ENCODE data around the gene SCRT2.

SCRT2 gene

DNA sequence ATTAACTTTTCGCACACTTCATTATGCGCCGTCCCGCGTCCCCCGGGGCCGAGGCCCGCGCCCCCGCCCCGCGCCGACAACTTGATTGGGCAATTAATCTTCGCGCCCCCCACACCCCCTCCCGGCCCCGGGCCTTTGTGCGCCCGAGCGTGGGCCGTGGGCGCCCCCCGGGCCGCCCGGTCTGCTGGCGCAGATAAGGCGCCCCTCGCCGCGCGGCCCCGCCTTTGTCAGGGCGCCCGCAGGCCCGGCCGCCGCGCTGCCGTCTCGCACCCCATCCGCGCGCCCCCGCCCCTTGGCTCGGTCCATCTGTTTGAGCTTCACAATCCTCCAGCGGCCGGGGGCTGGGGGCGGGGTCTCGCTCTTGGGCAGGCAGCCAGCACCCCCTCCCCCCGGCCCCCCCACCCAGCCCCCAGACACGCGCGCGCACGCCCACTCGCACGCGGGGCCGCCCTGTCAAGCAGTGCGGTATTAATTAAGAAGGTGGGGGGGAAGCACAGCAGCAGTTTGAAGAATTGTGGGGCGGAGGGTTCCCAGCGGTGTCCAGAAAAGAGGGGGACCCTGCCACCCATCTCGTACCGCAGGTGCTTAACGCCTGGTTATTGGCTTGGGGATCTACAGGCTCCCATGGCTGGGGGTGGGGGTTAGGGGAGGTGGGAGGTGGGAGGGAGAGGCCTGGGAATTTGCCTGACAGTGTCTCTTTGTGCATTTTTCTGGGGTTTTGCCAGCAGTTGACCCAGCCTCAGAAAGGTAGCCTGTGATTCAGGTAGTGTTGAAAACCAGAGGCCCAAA lies 34.6 kb upstream of the SCRT2 start:
- no peaks in the 10 kb centered on the region for H3K36me3 ChIP-seq (ENCODE audit: insufficient read depth)
- 0 out of 2 replicates have a peak, but pooled peaks cover 2% of the 10 kb centered on the region for H3K27me3 ChIP-seq (ENCODE audit: insufficient read depth, low read depth)
- H3K4me3 ChIP-seq (IDR thresholded peaks at IDR 0.05; ENCODE audit: insufficient read depth, low read depth, low read length), result no peak overlapping the region
- no peaks in the 10 kb centered on the region for H3K79me2 ChIP-seq (ENCODE audit: insufficient read depth, low read depth)
- H4K20me1 ChIP-seq (ENCODE audit: insufficient read depth), result no peaks in the 10 kb centered on the region
- H3K27ac ChIP-seq, result no peak overlapping the region
- no peak overlapping the region for H2AFZ ChIP-seq (ENCODE audit: low read depth)
- H3K4me2 ChIP-seq, result no peak overlapping the region
- TF ChIP-seq, protein P1, sequence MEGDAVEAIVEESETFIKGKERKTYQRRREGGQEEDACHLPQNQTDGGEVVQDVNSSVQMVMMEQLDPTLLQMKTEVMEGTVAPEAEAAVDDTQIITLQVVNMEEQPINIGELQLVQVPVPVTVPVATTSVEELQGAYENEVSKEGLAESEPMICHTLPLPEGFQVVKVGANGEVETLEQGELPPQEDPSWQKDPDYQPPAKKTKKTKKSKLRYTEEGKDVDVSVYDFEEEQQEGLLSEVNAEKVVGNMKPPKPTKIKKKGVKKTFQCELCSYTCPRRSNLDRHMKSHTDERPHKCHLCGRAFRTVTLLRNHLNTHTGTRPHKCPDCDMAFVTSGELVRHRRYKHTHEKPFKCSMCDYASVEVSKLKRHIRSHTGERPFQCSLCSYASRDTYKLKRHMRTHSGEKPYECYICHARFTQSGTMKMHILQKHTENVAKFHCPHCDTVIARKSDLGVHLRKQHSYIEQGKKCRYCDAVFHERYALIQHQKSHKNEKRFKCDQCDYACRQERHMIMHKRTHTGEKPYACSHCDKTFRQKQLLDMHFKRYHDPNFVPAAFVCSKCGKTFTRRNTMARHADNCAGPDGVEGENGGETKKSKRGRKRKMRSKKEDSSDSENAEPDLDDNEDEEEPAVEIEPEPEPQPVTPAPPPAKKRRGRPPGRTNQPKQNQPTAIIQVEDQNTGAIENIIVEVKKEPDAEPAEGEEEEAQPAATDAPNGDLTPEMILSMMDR (conservative IDR thresholded peaks at IDR 0.05; ENCODE audit: low read depth, low read length), result no peak
- no peak overlapping the region for H3K9ac ChIP-seq
- no peaks in the 10 kb centered on the region for H3K4me1 ChIP-seq (ENCODE audit: low read depth, poor library complexity, severe bottlenecking)

DNA sequence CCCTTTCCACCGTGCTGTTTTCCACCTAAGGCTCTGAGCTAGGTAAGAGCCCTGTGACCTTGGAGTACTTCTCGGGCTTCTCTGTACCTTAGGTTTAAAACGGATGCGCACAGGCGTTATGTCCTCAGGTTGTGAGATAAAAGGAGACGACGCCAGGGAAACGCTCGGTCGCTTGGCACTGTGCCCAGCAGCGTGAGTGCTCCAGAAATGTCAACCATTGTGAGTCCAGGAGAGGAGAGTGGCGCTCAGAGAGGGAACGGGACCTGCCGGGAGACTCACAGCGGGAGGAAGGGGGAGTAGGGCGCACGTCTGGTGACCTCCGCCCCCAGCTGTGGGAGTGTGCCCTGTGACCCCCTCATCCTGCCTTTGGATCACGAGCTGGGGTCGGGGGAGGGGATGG lies 33.8 kb upstream of the SCRT2 start:
- TF ChIP-seq, protein P1 (conservative IDR thresholded peaks at IDR 0.05; ENCODE audit: low read depth, low read length), result no peak
- no peaks in the 10 kb centered on the region for H3K36me3 ChIP-seq (ENCODE audit: insufficient read depth)
- H4K20me1 ChIP-seq (ENCODE audit: insufficient read depth), result no peaks in the 10 kb centered on the region
- H3K4me2 ChIP-seq, result no peak overlapping the region
- H3K27ac ChIP-seq, result no peak overlapping the region
- no peak overlapping the region for H3K9ac ChIP-seq
- no peak overlapping the region for H2AFZ ChIP-seq (ENCODE audit: low read depth)
- H3K4me3 ChIP-seq (IDR thresholded peaks at IDR 0.05; ENCODE audit: insufficient read depth, low read depth, low read length), result no peak overlapping the region
- no peaks in the 10 kb centered on the region for H3K4me1 ChIP-seq (ENCODE audit: low read depth, poor library complexity, severe bottlenecking)
- H3K27me3 ChIP-seq (ENCODE audit: insufficient read depth, low read depth), result no peaks in the 10 kb centered on the region
- no peaks in the 10 kb centered on the region for H3K79me2 ChIP-seq (ENCODE audit: insufficient read depth, low read depth)

DNA sequence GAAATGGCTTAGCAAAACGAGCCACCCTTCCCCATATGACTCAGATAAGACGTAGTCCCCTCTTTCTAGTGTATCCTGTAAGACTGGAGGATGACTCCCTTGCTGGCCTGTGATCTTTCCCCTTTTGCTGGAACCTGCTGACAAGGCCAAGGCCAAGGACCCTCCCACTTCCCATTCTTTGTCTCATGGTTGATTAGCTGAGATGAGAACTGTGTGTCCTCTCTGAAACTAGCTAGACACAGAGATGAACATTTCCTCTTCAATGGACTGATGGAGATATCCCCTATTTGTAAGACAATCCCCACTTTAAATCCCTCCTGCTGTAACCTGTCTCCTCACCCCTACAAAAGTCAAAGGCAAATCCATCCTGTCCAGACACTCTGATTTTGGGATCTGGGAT lies 33.4 kb upstream of the SCRT2 start:
- no peaks in the 10 kb centered on the region for H3K79me2 ChIP-seq (ENCODE audit: insufficient read depth, low read depth)
- H2AFZ ChIP-seq (ENCODE audit: low read depth), result no peak overlapping the region
- no peak overlapping the region for H3K9ac ChIP-seq
- H4K20me1 ChIP-seq (ENCODE audit: insufficient read depth), result no peaks in the 10 kb centered on the region
- H3K4me3 ChIP-seq (IDR thresholded peaks at IDR 0.05; ENCODE audit: insufficient read depth, low read depth, low read length), result no peak overlapping the region
- H3K4me2 ChIP-seq, result no peak overlapping the region
- no peaks in the 10 kb centered on the region for H3K4me1 ChIP-seq (ENCODE audit: low read depth, poor library complexity, severe bottlenecking)
- no peaks in the 10 kb centered on the region for H3K27me3 ChIP-seq (ENCODE audit: insufficient read depth, low read depth)
- no peak overlapping the region for H3K27ac ChIP-seq
- TF ChIP-seq, protein P1 (conservative IDR thresholded peaks at IDR 0.05; ENCODE audit: low read depth, low read length), result no peak
- no peaks in the 10 kb centered on the region for H3K36me3 ChIP-seq (ENCODE audit: insufficient read depth)

DNA sequence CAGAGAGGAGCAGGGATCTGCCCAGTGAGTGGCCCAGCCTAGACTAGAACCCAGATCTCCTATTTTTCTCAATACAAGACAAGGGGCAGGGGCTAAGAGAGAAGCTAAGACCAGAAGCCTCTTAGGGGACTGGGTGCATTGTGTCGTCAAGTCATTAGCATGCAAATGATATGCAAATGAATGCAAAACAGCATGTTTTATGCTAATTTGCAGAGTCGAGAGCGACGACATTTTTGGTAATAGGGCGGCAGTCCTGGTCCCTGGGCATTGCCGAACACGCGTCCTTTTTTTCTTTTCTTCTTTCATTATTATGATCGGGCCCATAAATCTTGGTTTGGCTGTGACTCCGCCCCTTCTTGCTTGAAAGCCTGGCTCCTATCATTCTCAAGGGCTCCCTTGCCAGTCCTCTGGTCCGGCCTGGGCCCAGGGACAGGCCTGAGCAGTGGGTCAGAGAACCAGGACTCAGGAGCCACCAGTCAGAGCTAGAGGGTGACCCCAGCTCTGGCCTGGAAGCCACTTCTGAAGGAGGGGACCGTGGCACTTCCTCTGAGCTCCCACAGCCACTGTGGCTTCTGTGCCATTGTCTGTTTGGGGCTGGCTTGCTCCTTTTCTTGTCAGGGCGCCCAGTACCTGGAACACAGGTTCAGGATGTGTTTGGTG lies 32.0 kb upstream of the SCRT2 start:
- H4K20me1 ChIP-seq (ENCODE audit: insufficient read depth), result no peaks in the 10 kb centered on the region
- no peaks in the 10 kb centered on the region for H3K36me3 ChIP-seq (ENCODE audit: insufficient read depth)
- H3K4me1 ChIP-seq (ENCODE audit: low read depth, poor library complexity, severe bottlenecking), result no peaks in the 10 kb centered on the region
- H3K9ac ChIP-seq, result no peak overlapping the region
- no peak overlapping the region for H3K4me2 ChIP-seq
- no peak overlapping the region for H3K4me3 ChIP-seq (IDR thresholded peaks at IDR 0.05; ENCODE audit: insufficient read depth, low read depth, low read length)
- H3K27me3 ChIP-seq (ENCODE audit: insufficient read depth, low read depth), result no peaks in the 10 kb centered on the region
- no peaks in the 10 kb centered on the region for H3K79me2 ChIP-seq (ENCODE audit: insufficient read depth, low read depth)
- no peak overlapping the region for H3K27ac ChIP-seq
- no peak overlapping the region for H2AFZ ChIP-seq (ENCODE audit: low read depth)
- TF ChIP-seq, protein P1 (conservative IDR thresholded peaks at IDR 0.05; ENCODE audit: low read depth, low read length), result no peak

All from KMS-11 (cell line).